Measurements from ENCODE around the gene BCAS3.
A peak's percentile ranks its signal among the peaks of the same experiment; 100 is the strongest.
"Not testable (repeated sequence)": the region's sequence is repeated elsewhere in the genome, so short reads cannot be mapped to it uniquely, and the experiment has no call there.

The BCAS3 gene

DNA sequence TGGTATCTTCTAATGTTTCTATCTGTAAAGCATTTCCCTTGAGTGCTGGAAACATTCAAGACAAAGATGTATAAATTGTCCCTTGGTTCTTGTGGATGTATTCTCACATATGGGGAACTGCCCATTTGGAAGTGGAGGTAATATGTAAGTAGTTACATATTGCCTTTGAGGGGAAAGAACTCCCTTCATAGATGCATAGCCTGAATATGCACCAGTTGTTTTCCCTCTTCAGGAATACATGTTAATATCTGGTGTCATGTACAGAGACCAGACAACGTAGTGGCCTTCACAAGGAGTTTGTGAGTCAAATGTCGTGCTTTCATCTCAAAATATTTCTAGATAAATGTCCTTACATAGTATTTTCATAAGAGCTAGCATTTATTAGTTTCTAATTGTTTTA lies 213.5 kb downstream of the BCAS3 start:
- DNase-seq: no peak

DNA sequence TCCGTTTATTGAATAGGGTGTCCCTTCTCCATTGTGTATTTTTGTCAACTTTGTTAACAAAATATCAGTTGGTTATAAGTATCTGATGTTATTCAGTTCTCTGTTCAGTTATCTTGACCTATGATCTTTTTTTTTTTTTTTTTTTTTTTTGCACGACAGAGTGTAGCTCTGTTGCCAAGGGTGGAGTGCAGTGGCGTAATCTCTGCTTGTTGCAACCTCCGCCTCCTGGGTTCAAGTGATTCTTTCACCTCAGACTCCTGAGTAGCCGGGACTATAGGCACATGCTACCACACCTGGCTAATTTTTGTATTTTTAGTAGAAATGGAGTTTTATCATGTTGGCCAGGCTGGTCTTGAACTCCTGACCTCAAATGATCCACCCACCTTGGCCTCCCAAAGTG lies 215.8 kb downstream of the BCAS3 start:
- DNase-seq: no peak

DNA sequence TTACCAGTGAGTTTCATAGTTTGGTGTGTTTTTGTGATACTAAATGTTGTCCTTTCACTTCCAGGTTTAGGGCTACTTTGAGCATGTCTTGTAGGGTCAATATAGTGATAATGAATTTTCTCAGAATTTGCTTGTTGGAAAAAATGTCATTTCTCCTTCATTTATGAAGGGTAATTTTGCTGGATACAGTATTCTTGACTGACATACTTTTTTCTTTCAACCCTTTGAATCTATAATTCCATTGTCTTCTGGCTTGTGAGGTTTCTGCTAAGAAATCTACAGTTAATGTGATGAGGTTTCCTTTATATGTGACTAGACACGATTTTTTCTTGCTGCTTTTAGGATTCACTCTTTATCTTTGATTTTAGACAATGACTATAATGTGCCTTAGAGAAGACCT lies 219.3 kb downstream of the BCAS3 start:
- no peak for DNase-seq

DNA sequence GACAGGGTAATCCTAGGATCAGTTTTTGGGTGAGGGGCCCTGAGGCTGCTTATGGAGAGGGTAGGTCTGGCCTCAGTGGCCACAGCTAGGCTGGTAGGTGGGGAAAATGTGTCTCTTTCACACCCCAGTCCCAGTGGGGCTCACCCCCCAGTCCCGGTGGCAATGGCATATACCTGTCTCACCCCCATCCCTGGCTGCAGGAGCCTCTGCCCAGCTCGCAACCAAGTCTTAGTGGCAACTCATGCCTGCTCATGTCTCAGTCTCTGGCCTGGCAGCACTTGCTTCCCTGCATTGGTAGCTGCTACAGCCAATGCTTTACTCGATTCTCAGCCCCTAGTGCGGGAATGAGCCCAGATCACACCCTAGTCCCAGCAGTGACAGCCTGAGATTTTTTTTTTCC lies 221.5 kb downstream of the BCAS3 start:
- DNase-seq: no peak

DNA sequence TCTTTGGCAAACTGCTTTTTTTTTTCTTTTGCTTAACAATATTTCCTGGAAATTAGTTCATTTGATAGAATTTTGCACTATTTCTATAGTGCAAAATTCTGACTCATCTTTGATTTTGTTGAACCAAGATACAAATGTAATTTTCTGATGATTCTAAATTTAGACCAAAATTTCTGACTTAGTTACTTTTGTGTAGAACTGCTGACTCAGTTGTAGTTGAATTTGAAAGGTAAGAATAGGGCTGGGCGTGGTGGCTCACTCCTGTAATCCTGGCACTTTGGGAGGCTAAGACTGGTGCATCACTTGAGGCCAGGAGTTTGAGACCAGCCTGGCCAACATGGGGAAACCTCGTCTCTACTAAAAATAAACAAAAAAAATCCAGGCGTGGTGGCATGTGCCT lies 223.0 kb downstream of the BCAS3 start:
- no peak for DNase-seq

DNA sequence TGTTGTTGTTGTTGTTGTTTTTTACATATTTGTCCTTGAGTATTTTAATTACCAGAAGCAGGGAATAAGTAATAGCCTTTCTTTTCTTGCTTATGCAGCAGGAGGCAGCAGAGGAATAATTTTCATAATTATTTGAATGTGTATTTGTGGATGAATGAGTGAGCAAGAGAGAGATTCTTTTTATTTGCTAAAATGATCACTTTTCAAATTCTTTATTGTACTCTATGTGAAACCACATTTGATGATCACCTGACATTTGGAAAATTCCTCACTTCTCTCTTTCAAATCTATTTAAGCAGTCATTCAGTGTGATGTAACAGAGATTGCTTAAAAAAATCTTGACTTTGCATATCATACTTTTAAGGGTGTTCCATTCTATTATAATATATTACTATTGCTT lies 223.6 kb downstream of the BCAS3 start:
- no peak for DNase-seq

DNA sequence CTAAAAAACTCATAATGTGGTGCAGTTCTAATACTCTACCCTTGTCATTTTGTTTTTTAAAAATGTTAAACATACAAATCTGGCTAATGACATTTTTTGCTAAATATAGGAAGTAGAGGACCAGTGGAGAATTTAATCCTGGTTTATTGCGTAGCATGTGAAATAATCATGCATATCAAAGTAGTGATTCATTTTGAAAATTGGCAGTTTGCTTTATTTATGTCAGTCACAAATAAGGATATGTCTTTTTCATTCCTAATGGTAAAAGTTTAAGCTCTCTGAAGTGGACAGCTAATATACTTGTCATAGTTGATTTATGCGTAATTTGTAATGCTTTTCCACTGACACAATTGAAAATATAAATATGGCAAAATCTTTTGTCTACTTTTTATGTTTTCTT lies 224.2 kb downstream of the BCAS3 start:
- DNase-seq: no peak

DNA sequence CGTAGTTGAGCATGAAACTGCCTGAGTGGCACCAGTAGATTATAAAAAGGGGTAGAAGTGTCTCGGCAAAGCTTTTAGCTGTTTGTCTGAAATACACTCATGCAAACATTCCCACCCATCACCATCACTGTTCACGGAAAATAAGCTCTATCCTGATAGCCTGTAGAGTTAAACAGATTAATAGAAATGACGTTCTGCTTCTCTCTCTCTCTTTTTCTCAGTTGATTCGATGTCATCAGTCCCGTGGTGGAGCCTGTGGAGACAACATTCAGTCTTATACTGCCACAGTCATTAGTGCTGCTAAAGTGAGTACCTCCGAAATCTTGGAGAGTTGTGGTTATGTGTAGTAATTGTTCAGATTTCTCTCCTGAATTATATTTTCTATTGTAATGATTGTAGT lies 224.7 kb downstream of the BCAS3 start:
- no peak for DNase-seq

DNA sequence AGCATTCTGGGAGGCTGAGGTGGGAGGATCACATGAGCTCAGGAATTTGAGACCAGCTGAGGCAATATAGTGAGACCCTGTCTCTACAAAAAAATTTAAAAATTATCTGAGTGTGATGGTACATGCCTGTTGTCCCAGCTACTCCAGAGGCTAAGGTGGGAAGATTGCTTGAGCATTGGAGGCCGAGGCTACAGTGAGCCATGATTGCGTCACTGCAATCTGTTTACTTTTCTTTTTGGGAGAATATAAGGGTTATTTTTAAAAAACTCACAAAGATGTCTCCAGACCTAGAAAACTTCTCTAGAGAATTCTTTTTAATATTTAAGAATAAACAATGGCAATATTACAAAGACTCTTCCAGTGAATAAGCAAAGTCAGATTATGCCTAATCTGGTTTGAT lies 226.9 kb downstream of the BCAS3 start:
- no peak for DNase-seq

DNA sequence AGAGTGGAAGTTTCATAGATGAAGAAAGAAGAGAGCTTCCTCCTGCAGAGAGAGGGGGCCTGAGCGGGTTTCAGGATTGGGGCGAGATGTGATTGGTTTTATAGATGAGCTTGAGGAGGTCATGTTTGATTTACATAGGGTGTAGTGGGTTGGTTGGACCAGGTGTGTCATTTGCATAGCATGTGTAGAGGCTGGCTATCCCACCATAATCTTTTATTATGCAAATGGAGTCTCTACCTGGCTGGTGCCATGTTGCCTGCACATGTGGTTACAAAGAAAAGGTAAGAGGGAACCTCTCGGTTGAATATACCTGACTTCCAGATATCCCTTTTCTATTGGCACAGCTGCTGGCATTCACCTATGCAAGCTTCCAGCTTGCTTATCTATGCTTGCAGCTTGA lies 228.1 kb downstream of the BCAS3 start:
- DNase-seq: no peak

DNA sequence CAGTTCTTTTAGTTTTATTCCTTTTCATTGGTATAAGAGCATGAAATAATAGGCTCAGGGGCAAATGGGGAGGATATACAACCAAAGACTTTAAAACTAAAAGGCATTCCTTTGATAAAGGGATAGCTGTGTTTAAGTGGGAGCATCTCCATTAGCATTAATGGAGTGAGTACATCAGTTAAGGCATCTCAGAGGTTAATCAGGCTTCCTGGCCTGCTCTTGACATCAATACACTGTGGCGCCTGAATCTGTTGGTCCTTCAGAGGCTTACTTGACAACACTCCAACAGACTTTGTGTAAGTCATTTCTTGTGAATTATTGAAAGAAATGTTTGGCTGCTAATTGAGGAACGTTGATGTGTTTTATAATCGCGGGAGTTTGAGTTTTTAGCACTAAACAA lies 230.7 kb downstream of the BCAS3 start:
- no peak for DNase-seq

DNA sequence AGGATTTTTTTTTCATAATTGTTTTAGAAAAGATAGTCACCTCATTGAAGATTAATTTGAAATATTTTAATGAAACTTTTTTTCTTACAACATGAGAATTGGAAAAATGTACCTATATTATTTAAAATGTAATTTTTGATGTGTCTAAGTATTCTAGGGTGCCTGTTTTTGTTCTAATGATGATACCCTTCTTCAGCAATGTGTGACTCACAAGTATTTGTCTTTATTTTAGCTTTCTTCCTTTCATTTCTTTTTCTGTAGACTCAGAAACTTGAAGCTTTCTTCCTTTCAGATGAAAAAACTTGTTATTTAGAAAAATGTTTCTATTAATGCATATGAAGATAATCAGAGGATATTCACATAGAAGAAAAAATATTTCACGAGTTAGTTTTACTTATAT lies 231.8 kb downstream of the BCAS3 start:
- no peak for DNase-seq

DNA sequence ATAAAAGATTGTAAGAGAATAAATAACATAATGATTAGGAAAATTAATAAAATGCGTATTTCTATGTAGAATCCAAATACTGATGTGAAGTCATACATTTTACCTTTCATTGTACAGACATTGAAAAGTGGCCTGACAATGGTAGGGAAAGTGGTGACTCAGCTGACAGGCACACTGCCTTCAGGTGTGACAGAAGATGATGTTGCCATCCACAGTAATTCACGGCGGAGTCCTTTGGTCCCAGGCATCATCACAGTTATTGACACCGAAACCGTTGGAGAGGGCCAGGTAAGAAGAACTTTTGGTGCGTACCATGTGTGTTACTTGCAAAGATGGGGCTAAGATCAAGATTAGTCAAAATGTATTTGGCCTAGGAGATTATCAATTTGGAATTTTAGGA lies 232.8 kb downstream of the BCAS3 start:
- no peak for DNase-seq

DNA sequence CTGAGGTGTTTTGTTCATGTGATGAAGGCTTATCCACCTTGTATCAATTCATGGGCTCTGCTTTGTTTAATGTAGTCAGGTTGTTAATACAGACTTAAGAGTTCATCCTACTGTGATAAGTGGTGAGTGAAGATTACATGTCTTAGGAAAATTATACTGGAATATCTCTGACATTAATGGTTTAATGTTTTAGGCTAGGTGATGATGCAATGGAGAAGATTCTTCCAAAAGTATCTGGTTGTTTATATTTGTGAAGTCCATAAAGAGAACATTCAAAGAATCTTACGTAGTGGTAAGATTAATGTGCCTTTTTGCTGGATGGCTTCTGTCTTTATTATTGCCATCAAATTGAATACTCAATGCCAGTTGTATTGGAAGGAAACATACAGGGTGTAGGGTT lies 236.4 kb downstream of the BCAS3 start:
- no peak for DNase-seq

DNA sequence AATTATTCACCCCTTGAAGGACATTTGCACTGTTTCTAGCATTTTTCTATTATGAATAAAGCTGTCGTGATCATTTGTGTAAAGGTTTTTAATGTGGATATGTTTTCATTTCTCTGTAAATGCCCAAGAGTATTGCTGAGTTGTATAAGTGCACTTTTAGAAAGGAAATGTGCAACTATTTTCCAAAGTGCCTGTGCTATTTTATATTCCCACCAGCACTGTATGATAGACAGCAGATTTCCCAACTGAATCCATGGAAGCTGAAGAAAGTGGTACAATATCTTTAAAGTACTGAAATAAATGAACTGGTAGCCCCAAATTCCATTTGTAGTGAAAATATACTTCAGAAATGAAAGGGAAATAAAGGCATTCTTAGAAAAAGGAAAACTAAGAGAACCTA lies 238.4 kb downstream of the BCAS3 start:
- no peak for DNase-seq

DNA sequence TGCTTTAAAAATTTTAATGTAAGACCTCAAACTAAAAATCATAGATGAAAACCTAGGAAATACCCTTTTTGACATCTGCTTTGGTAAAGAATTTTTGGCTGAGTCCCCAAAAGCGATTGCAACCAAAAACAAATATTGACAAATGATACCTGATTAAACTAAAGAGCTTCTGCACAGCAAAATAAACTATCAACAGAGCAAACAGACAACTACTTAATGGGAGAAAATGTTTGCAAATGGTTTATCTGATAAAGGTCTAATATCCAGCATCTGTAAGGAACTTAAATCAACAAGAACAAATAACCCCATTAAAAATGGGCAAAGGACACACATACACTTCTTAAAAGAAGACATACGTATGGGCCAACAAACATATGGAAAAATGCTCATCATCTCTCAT lies 242.5 kb downstream of the BCAS3 start:
- peak; percentile 3 for DNase-seq

DNA sequence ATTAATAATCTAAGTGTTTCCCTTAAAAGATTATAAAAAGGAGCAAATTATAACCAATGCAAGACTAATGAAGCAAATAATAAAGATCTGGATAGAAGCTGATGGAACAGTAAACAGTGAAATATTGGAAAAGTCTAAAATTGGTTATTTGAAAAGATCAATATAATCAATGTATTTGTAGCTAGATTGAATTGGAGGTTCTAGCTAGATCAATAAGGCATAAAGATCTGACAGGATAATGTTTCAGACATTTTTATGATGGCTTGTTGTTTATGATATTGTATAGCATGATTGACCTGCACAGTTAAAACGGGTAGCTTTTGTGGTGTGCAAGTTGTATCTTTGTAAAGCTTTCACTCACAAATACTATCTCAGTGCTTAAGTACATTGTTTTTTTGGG lies 245.3 kb downstream of the BCAS3 start:
- no peak for DNase-seq

DNA sequence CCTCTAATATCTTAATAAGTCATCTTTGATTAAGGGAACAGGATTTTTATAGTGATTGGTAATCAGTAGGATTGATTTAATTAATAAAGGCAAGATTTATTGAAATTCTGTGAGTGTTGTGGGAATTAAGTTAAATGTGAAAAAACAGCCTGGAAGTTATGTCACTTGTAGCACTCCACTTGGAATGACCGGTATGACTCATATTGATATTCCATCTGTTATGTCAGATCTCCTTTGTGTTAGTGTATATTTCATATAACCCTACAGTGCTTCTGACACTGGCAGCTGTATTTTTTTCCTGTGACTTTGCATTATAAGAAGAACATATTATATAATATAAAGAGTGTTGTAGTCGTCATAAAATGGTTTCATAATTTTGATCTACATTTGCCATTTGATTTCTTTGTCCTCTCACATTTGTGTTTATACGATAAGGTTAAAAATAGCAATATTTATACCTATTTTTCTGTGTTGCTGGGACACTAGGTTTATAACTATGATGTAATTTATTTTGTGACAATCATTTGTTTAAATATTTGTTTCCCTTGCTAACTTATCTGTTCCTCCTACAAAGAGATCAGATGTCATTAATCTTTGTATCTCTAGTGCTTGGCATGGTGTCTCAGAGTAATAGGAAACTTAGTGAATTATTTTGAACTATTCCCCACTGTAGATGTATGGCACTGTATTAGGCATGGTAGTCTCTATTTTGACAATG lies 249.0 kb downstream of the BCAS3 start:
- no peak for DNase-seq

DNA sequence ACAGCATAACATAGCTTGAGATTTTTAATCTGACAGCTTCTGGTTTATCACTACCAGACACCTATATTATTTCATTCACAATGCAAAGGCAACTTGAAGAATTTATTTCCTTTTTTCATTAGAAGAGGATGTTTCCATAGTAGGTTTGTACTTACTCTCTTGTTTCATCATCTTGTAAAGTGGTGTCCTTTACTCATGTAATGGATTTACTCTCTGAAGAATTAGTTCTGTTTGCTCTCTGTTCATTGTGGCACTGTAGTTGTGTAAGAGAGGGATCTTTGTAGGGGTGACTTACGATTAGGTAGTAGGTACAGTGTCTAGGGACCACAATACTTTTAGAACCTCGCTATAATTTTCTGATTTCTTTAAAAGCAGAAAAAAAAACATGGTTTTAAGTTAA lies 256.1 kb downstream of the BCAS3 start:
- DNase-seq: no peak

DNA sequence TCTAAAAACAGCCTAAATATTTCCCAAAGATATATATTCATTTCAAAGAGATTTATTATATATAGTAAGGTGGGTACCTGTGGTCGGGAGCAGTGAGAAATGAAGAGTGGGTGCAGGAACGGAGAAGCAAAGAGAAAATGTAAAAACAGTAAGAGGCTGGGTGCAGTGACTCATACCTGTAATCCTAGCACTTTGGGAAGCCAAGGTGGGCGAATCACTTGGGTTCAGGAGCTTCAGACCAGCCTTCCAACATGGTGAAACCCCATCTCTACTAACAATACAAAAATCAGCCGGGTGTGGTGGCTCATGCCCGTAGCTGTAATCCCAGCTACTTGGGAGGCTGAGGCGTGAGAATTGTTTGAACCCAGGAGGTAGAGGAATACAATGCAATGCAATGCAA lies 257.1 kb downstream of the BCAS3 start:
- DNase-seq: no peak

DNA sequence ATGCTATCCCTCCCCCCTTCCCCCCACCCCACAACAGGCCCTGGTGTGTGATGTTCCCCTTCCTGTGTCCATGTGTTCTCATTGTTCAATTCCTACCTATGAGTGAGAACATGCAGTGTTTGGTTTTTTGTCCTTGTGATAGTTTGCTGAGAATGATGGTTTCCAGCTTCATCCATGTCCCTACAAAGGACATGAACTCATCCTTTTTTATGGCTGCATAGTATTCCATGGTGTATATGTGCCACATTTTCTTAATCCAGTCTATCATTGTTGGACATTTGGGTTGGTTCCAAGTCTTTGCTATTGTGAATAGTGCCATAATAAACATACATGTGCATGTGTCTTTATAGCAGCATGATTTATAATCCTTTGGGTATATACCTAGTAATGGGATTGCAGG lies 258.3 kb downstream of the BCAS3 start:
- DNase-seq: not testable (repeated sequence)

DNA sequence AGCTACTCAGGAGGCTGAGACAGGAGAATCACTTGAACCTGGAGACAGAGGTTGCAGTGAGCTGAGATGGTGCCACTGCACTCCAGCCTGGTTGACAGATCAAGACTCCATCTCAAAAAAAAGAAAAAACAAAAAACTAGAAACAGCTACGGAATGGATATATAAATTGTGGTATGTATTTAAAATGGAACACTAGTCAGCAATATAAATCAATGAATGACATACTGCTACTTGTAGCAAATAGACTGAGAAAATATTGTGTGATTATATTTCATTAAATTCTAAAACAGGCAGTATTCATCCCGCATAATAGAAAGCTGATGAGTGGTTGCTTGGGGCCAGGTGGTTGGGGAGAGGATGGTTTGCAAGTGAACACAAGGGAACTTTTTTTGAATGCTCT lies 261.7 kb downstream of the BCAS3 start:
- no peak for DNase-seq

DNA sequence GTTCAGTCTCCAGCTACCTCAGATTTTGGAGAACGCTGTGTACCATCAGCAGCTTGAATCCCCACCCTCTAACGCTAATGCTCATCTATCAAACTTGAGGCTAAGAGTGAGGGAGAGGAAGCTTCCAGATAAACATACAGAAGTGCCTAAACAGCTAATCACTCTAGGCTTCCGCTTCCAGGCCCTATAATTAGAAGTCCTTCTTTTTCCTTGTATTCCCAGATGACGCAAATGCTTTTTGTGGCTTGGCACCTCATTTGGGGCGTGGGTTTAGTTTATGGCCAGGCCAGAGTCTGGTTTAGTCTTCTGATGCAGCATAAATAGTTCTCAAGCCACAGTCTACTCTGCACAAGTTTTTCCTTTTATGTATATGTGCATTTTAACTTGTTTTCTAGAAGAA lies 263.4 kb downstream of the BCAS3 start:
- no peak for DNase-seq

DNA sequence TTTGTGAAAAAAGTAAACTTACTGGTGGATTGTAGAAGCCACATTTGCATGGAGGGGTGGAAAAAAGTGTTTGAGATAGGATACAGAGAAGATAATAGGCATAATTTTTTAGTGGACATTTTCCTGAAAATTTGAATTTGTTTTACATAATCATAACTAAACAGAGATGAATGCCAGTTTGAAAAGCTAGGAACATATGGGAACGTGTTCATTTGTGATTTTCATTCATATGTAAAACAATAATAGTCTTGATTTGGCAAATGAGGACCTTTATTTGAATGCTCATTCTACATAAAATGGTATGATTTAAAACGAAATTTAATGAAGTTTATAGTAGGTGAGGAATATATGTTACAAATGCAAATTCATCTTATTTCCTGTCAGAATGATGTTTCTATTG lies 263.9 kb downstream of the BCAS3 start:
- no peak for DNase-seq

DNA sequence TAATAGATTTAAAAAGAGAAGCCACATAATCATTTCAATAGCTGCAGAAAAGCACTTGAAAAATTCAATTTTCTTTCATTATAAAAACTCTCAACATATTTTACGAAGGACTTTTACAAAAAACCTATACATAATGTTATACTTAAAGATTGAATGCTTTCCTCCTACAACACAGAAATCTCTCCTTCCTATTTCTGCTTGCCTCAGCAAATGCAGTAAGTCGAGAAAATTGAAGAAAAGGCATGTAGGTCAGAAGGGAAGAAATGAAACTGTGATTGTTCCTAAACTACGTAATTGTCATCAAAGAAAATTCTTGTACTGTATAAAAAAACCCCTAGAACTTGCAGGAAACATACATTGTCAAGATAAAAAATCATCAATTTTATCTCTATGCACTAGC lies 267.1 kb downstream of the BCAS3 start:
- DNase-seq: no peak

DNA sequence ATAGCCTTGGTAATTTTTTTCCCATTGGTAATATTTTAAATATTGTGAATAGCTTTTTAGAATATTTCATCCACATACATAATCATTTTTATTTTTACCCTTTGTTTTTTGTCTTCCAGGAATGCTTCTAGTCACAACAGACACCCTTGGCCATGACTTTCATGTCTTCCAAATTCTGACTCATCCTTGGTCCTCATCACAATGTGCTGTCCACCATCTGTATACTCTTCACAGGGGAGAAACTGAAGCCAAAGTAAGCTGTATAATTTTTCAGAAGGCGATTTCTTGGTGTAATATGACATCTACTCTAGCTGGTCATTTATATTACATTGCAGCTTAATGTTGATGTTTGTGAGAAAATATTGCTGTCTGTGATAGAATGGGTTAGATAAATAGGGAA lies 269.4 kb downstream of the BCAS3 start:
- DNase-seq: no peak
